GM23248 (cell line): ENCODE results near the gene NTF3. TPM values are rescaled to one million over a fixed set of nuclear protein-coding genes. Genes with fewer than 3 reads are reported as not detected.

Experiments
- DNase-seq: peaks from one replicate; pipeline ENCODE4 v3.0.0-alpha.2; 2015
- H2AFZ ChIP-seq: fragments of 200-600 bp; sonication (generic); 2 replicates; pipeline ENCODE4 v1.6.1; 2016; ENCODE audit warnings: antibody characterized with exemption
- H3F3A ChIP-seq: fragments of 200-600 bp; sonication (generic); 2 replicates; pipeline ENCODE4 v1.6.1; 2016; ENCODE audit warnings: mild to moderate bottlenecking, antibody characterized with exemption, mixed run types; ENCODE audit not compliant: insufficient read depth
- H3K27ac ChIP-seq: fragments of 200-600 bp; sonication (generic); 2 replicates; pipeline ENCODE4 v1.5.1; 2016; ENCODE audit warnings: mild to moderate bottlenecking
- H3K27me3 ChIP-seq: fragments of 200-600 bp; sonication (generic); replicated peaks from 2 replicates; pipeline ENCODE4 v1.6.1; 2016; ENCODE audit warnings: mild to moderate bottlenecking; ENCODE audit not compliant: insufficient read depth
- H3K36me3 ChIP-seq: fragments of 200-600 bp; sonication (generic); 2 replicates; pipeline ENCODE4 v1.6.1; 2016; ENCODE audit warnings: low read depth, mild to moderate bottlenecking
- H3K4me1 ChIP-seq: fragments of 200-600 bp; sonication (generic); 2 replicates; pipeline ENCODE4 v1.6.1; 2016; ENCODE audit warnings: mild to moderate bottlenecking; ENCODE audit not compliant: insufficient read depth
- H3K4me2 ChIP-seq: fragments of 200-600 bp; sonication (generic); one replicate; pipeline ENCODE4 v1.6.1; 2016; ENCODE audit warnings: mild to moderate bottlenecking; ENCODE audit not compliant: unreplicated experiment
- H3K4me3 ChIP-seq: fragments of 200-600 bp; sonication (generic); 2 replicates; pipeline ENCODE4 v1.5.1; 2016; ENCODE audit warnings: mild to moderate bottlenecking
- H3K79me2 ChIP-seq: fragments of 200-600 bp; sonication (generic); 2 replicates; pipeline ENCODE4 v1.6.1; 2016; ENCODE audit warnings: mild to moderate bottlenecking; ENCODE audit not compliant: insufficient read depth
- H3K9ac ChIP-seq: fragments of 200-600 bp; sonication (generic); 2 replicates; pipeline ENCODE4 v1.6.1; 2016; ENCODE audit warnings: mild to moderate bottlenecking
- H3K9me2 ChIP-seq: fragments of 200-600 bp; sonication (generic); 2 replicates; pipeline ENCODE4 v1.6.1; 2016; ENCODE audit warnings: mixed run types, mild to moderate bottlenecking, moderate library complexity; ENCODE audit not compliant: insufficient read depth
- H3K9me3 ChIP-seq: fragments of 200-600 bp; sonication (generic); one replicate; pipeline ENCODE4 v1.6.1; 2017; ENCODE audit warnings: low read depth
- H4K20me1 ChIP-seq: fragments of 200-600 bp; sonication (generic); 2 replicates; pipeline ENCODE4 v1.6.0; 2016; ENCODE audit not compliant: insufficient read depth
- EZH2 ChIP-seq: fragments of 200-600 bp; sonication (generic); IDR thresholded peaks from 2 replicates; pipeline ENCODE4 v1.6.1; 2018; ENCODE audit warnings: antibody characterized with exemption, mild to moderate bottlenecking; ENCODE audit not compliant: insufficient read depth, poor library complexity, severe bottlenecking
- EZH2phosphoT487 ChIP-seq: fragments of 200-600 bp; sonication (generic); IDR thresholded peaks from 2 replicates; pipeline ENCODE4 v1.6.1; 2018; ENCODE audit warnings: antibody characterized with exemption, moderate library complexity, mild to moderate bottlenecking, low read depth; ENCODE audit not compliant: insufficient read depth
- WGBS, 2 experiments: methylation state at CpG; one replicate each; pipeline ENCODE4 v1.1.6; 2015 to 2017; ENCODE audit warnings: low lambda C conversion rate in 2 of 2, low coverage in 1 of 2; ENCODE audit errors: missing lambda C conversion rate in 2 of 2; 5-methylcytosine and 5-hydroxymethylcytosine counted together
- in situ Hi-C: fragments of 300-500 bp; cut with MboI; formaldehyde crosslinking; loops from 2 replicates; pipeline ENCODE4 v1.15.0; 2020
- polyA plus RNA-seq: library from polyadenylated mRNA; unstranded; fragments of >200 nt; fragmentation: Nextera tagmentation; extraction: Ambion mirVana; gene quantifications from 2 replicates; pipeline ENCODE4 v1.2.1, GENCODE V29; 2016
- total RNA-seq: library from RNA; depleted of rRNA; stranded (reverse); fragments of >200 nt; shearing (Covaris generic); gene quantifications from 2 replicates; pipeline ENCODE4 v1.2.3, GENCODE V29; 2014; rRNA removed

The NTF3 gene
- total RNA-seq (1.0 and 4.8 TPM in 2 replicates), polyA plus RNA-seq (6.0 and 6.2 TPM in 2 replicates)

DNA sequence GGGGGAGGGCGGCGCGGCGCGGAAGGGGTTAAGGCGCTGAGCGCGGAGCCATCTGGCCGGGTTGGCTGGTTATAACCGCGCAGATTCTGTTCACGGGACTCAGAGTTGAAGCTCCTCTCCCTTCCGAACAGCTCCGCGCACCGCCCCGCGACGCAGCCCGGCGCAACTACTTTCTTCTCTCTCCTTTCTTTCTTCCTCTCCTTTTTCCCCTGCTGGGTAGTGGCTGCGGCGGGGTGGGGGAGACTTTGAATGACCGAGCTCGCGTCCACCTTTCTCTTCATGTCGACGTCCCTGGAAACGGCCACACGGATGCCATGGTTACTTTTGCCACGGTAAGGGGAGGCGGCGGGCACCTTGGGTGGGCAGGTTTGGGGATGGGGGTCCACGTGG, at the start of gene NTF3:
Gene NTF3 (plus strand): TSS at position 98 of the 390 bp plus-strand sequence. CDS start 217 bp downstream, at position 315.
- Histone ChIP-seq H3F3A (0 out of 2 replicates have a peak, but pooled peaks cover 6% of the 10 kb centered on the region), H4K20me1 (no peaks in the 10 kb centered on the region), H3K79me2 (no peaks in the 10 kb centered on the region), H2AFZ (peak within 1 kb of the TSS; percentile 60), H3K4me1 (peaks cover 6% of the 10 kb centered on the region; the same call in 1 of the 2 replicates), H3K9me2 (no peaks in the 10 kb centered on the region), H3K27me3 (peaks cover 55% of the 10 kb centered on the region), H3K9me3 (no peaks in the 10 kb centered on the region), H3K36me3 (no peaks in the 10 kb centered on the region), H3K9ac (peak within 1 kb of the TSS; percentile 67), H3K4me2 (peak within 1 kb of the TSS; percentile 75), H3K4me3 (peak within 1 kb of the TSS; percentile 77), H3K27ac (no peak within 1 kb of the TSS)
- 1% methylated on average over 19 to 34 of the region's 34 CpGs for WGBS, 2 experiments
- TF ChIP-seq EZH2phosphoT487, result no peak
- no peak for TF ChIP-seq EZH2
- in situ Hi-C loops, result loop anchor here (25.0 kb wide), 1 partner anchor 245 kb away; no protein-coding TSS in a partner anchor
- DNase-seq, result peak; percentile 72

GRCh38 chr12:5384015-5384414, 47.9 kb upstream of the NTF3 start:
- Histone ChIP-seq H3K27ac (no peak overlapping the region), H3K9ac (no peak overlapping the region), H3K27me3 (peaks cover 11% of the 10 kb centered on the region; the same call in 1 of the 2 replicates), H3K36me3 (no peaks in the 10 kb centered on the region), H3K9me2 (no peaks in the 10 kb centered on the region), H2AFZ (no peak overlapping the region), H3K79me2 (no peaks in the 10 kb centered on the region), H3K4me1 (peaks cover 7% of the 10 kb centered on the region; the same call in 1 of the 2 replicates), H3K9me3 (no peaks in the 10 kb centered on the region), H3F3A (no peaks in the 10 kb centered on the region), H3K4me2 (no peak overlapping the region), H4K20me1 (no peaks in the 10 kb centered on the region), H3K4me3 (no peak overlapping the region)
- 1 to 6% methylated on average over 4 of the region's 4 CpGs for WGBS, 2 experiments
- TF ChIP-seq EZH2phosphoT487 (no peak), EZH2 (no peak)
- no peak for DNase-seq
- in situ Hi-C loops, result no loop called here

GRCh38 chr12:5388581-5389535, 43.0 kb upstream of the NTF3 start:
- WGBS, 2 experiments, result 61 to 63% methylated on average over 5 of the region's 5 CpGs
- H3K9ac ChIP-seq, result no peak overlapping the region
- H3K4me2 ChIP-seq, result no peak overlapping the region
- in situ Hi-C loops, result no loop called here
- peaks cover 11% of the 10 kb centered on the region; the same call in 1 of the 2 replicates for H3K27me3 ChIP-seq
- H3K79me2 ChIP-seq, result no peaks in the 10 kb centered on the region
- peak; percentile 75 for DNase-seq
- no peaks in the 10 kb centered on the region for H3K36me3 ChIP-seq
- no peaks in the 10 kb centered on the region for H3F3A ChIP-seq
- H3K9me3 ChIP-seq, result no peaks in the 10 kb centered on the region
- H3K4me3 ChIP-seq, result no peak overlapping the region
- no peaks in the 10 kb centered on the region for H4K20me1 ChIP-seq
- no peak overlapping the region for H3K27ac ChIP-seq
- peaks cover 8% of the 10 kb centered on the region; the same call in 1 of the 2 replicates for H3K4me1 ChIP-seq
- no peak overlapping the region for H2AFZ ChIP-seq
- H3K9me2 ChIP-seq, result no peaks in the 10 kb centered on the region
- TF ChIP-seq EZH2phosphoT487 (no peak), EZH2 (no peak)

DNA sequence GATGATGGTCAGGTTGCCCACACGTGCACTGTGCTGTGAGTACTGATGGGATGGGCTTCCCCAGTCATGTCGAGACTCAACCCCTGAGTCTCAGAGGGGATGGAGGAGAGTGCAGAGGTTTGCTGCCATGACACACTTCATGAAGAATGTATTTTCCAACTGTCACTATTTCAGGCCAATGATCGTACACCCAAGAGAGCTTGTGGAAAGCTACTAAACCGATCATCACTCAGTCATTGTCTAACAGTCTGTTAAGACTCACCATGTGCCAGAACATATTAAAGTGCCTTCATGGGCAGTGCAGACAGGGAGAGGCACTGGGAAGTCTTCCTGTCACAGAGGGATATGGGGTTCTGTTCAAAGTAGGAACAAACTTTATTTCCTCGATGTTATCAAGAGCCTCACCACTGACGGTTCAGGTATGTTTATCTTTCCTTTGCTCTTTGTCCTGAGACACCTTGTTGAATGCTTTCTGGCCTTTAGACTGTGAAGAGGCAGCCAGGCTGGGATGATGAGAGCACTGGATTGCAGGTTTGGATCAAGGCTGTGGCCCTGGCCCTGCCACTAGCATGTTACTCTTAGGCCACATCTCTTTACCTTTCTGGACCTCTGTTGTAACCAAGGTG, 41.6 kb upstream of the NTF3 start:
- Histone ChIP-seq H3F3A (no peaks in the 10 kb centered on the region), H3K9me3 (no peaks in the 10 kb centered on the region), H3K4me3 (no peak overlapping the region), H2AFZ (no peak overlapping the region), H4K20me1 (no peaks in the 10 kb centered on the region), H3K9me2 (no peaks in the 10 kb centered on the region), H3K79me2 (no peaks in the 10 kb centered on the region), H3K27me3 (peaks cover 11% of the 10 kb centered on the region), H3K4me1 (peaks cover 8% of the 10 kb centered on the region; the same call in 1 of the 2 replicates), H3K4me2 (no peak overlapping the region), H3K36me3 (no peaks in the 10 kb centered on the region), H3K9ac (no peak overlapping the region), H3K27ac (no peak overlapping the region)
- no peak for TF ChIP-seq EZH2
- TF ChIP-seq EZH2phosphoT487, result no peak
- peak; percentile 8 for DNase-seq
- 51 to 58% methylated on average over 6 of the region's 6 CpGs for WGBS, 2 experiments
- in situ Hi-C loops, result no loop called here
